GM23338 (cell line): ENCODE data around the gene NIT1. TPM values are rescaled to one million over a fixed set of nuclear protein-coding genes. Genes with fewer than 3 reads are reported as not detected.
A peak's percentile ranks its signal among the peaks of the same experiment; 100 is the strongest.

Source experiments
- ATAC-seq: fragments of 200-7000 bp; cut with Tn5 transposase; 3 replicates; pipeline ENCODE4 v1.9.1; 2020
- DNase-seq: peaks from one replicate; pipeline ENCODE4 v3.0.0-alpha.2; 2015; ENCODE audit warnings: low spot score
- H2AFZ ChIP-seq: fragments of 200-600 bp; sonication (generic); 2 replicates; pipeline ENCODE4 v1.8.0; 2016; ENCODE audit warnings: antibody characterized with exemption, mild to moderate bottlenecking, moderate library complexity
- H3F3A ChIP-seq: fragments of 200-600 bp; sonication (generic); replicated peaks from 2 replicates; pipeline ENCODE4 v1.8.0; 2017; ENCODE audit warnings: antibody characterized with exemption, mixed run types, low read depth
- H3K27ac ChIP-seq: fragments of 200-600 bp; sonication (generic); 2 replicates; pipeline ENCODE4 v1.6.1; 2016; ENCODE audit warnings: low read depth
- H3K27me3 ChIP-seq: fragments of 200-600 bp; sonication (generic); 2 replicates; pipeline ENCODE4 v1.8.0; 2016; ENCODE audit warnings: mild to moderate bottlenecking, mixed run types, moderate library complexity; ENCODE audit not compliant: insufficient read depth
- H3K36me3 ChIP-seq: fragments of 200-600 bp; sonication (generic); 2 replicates; pipeline ENCODE4 v1.8.0; 2016; ENCODE audit warnings: mild to moderate bottlenecking; ENCODE audit not compliant: insufficient read depth
- H3K4me1 ChIP-seq: fragments of 200-600 bp; sonication (generic); 2 replicates; pipeline ENCODE4 v1.8.0; 2016; ENCODE audit warnings: mild to moderate bottlenecking, moderate library complexity; ENCODE audit not compliant: insufficient read depth
- H3K4me2 ChIP-seq: fragments of 200-600 bp; sonication (generic); 2 replicates; pipeline ENCODE4 v1.7.1; 2017; ENCODE audit warnings: mixed run types
- H3K4me3 ChIP-seq: fragments of 200-600 bp; sonication (generic); 2 replicates; pipeline ENCODE4 v1.6.1; 2016; ENCODE audit warnings: mixed run types
- H3K79me2 ChIP-seq: fragments of 200-600 bp; sonication (generic); replicated peaks from 2 replicates; pipeline ENCODE4 v1.8.0; 2017; ENCODE audit warnings: mild to moderate bottlenecking; ENCODE audit not compliant: insufficient read depth
- H3K9me2 ChIP-seq: fragments of 200-600 bp; sonication (generic); 2 replicates; pipeline ENCODE4 v1.8.0; 2017; ENCODE audit not compliant: insufficient read depth
- H4K20me1 ChIP-seq: fragments of 200-600 bp; sonication (generic); replicated peaks from 2 replicates; pipeline ENCODE4 v1.8.0; 2017; ENCODE audit warnings: mild to moderate bottlenecking; ENCODE audit not compliant: insufficient read depth
- H3K27ac Mint-ChIP-seq: 2 replicates; pipeline ENCODE4 v1.8.0; 2020; ENCODE audit warnings: inconsistent platforms, mild to moderate bottlenecking, moderate library complexity, mixed read lengths
- H3K27me3 Mint-ChIP-seq: 3 replicates; pipeline ENCODE4 v1.8.0; 2022; ENCODE audit warnings: low read depth, mild to moderate bottlenecking, moderate library complexity, mixed read lengths, inconsistent platforms; ENCODE audit not compliant: insufficient read depth, poor library complexity
- H3K36me3 Mint-ChIP-seq: 3 replicates; pipeline ENCODE4 v1.8.0; 2021; ENCODE audit warnings: low read depth, mild to moderate bottlenecking, inconsistent platforms, moderate library complexity, mixed read lengths
- H3K4me1 Mint-ChIP-seq: 3 replicates; pipeline ENCODE4 v1.8.0; 2020; ENCODE audit warnings: mild to moderate bottlenecking, inconsistent platforms, mixed read lengths
- H3K4me3 Mint-ChIP-seq: 3 replicates; pipeline ENCODE4 v1.8.0; 2021; ENCODE audit warnings: moderate library complexity, mild to moderate bottlenecking, inconsistent platforms, mixed read lengths
- H3K9me3 Mint-ChIP-seq: 3 replicates; pipeline ENCODE4 v1.8.0; 2020; ENCODE audit warnings: moderate library complexity, mild to moderate bottlenecking, inconsistent platforms, mixed read lengths
- EZH2 ChIP-seq: fragments of 200-600 bp; sonication (generic); IDR thresholded peaks from one replicate; pipeline ENCODE4 v1.8.0; 2017; ENCODE audit warnings: antibody characterized with exemption, mild to moderate bottlenecking, low read depth; ENCODE audit not compliant: unreplicated experiment
- EZH2phosphoT487 ChIP-seq: fragments of 200-600 bp; sonication (generic); IDR thresholded peaks from one replicate; pipeline ENCODE4 v1.8.1; 2018; ENCODE audit warnings: antibody characterized with exemption; ENCODE audit not compliant: unreplicated experiment
- JUNB ChIP-seq: IDR thresholded peaks from one replicate; pipeline ENCODE4 v1.6.1; 2016; ENCODE audit warnings: antibody characterized with exemption; ENCODE audit not compliant: unreplicated experiment
- POLR2AphosphoS5 ChIP-seq: IDR thresholded peaks from 2 replicates; pipeline ENCODE4 v1.6.1; 2016; ENCODE audit warnings: antibody characterized with exemption, low read depth
- ZNF114 ChIP-seq: fragments of 250-450 bp; sonication (Bioruptor Pico); IDR thresholded peaks from 2 replicates; pipeline ENCODE4 v1.5.0; 2020; ENCODE audit warnings: mild to moderate bottlenecking, moderate library complexity
- polyA plus RNA-seq: library from polyadenylated mRNA; unstranded; fragments of >200 nt; fragmentation: Nextera tagmentation; extraction: Ambion mirVana; gene quantifications from 2 replicates; pipeline ENCODE4 v1.2.1, GENCODE V29; 2016
- total RNA-seq: library from RNA; depleted of rRNA; stranded (reverse); fragments of >200 nt; shearing (Covaris generic); gene quantifications from 2 replicates; pipeline ENCODE4 v1.2.3, GENCODE V29; 2014
- TF ChIP-seq, protein P1 (sequence below): IDR thresholded peaks from one replicate; pipeline ENCODE4 v1.6.1; 2018; ENCODE audit warnings: antibody characterized with exemption; ENCODE audit not compliant: unreplicated experiment
- TF ChIP-seq, protein P2 (sequence below): fragments of 250-450 bp; sonication (Bioruptor Pico); IDR thresholded peaks from 2 replicates; pipeline ENCODE4 v1.5.0; 2020; ENCODE audit warnings: mild to moderate bottlenecking, moderate library complexity

The NIT1 gene
- total and polyA plus RNA-seq, 2 experiments from 2014 or later, result 35.9 to 43.0 TPM

- no peaks in the 10 kb centered on the region for H3K9me3 Mint-ChIP-seq
- TF ChIP-seq ZNF114 (CRISPR knock-in tag) (no peak), EZH2phosphoT487 (no peak), JUNB (no peak), POLR2AphosphoS5 (no peak)
- TF ChIP-seq, protein P1, sequence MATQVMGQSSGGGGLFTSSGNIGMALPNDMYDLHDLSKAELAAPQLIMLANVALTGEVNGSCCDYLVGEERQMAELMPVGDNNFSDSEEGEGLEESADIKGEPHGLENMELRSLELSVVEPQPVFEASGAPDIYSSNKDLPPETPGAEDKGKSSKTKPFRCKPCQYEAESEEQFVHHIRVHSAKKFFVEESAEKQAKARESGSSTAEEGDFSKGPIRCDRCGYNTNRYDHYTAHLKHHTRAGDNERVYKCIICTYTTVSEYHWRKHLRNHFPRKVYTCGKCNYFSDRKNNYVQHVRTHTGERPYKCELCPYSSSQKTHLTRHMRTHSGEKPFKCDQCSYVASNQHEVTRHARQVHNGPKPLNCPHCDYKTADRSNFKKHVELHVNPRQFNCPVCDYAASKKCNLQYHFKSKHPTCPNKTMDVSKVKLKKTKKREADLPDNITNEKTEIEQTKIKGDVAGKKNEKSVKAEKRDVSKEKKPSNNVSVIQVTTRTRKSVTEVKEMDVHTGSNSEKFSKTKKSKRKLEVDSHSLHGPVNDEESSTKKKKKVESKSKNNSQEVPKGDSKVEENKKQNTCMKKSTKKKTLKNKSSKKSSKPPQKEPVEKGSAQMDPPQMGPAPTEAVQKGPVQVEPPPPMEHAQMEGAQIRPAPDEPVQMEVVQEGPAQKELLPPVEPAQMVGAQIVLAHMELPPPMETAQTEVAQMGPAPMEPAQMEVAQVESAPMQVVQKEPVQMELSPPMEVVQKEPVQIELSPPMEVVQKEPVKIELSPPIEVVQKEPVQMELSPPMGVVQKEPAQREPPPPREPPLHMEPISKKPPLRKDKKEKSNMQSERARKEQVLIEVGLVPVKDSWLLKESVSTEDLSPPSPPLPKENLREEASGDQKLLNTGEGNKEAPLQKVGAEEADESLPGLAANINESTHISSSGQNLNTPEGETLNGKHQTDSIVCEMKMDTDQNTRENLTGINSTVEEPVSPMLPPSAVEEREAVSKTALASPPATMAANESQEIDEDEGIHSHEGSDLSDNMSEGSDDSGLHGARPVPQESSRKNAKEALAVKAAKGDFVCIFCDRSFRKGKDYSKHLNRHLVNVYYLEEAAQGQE, result no peak
- peaks cover 94% of the 10 kb centered on the region for H3K79me2 ChIP-seq
- no peak overlapping the region for H2AFZ ChIP-seq
- H3K4me2 ChIP-seq, result no peak overlapping the region
- H3K36me3 Mint-ChIP-seq, result peaks cover 4% of the 10 kb centered on the region; the same call in 1 of the 3 replicates
- 0 out of 2 replicates have a peak, but pooled peaks cover 12% of the 10 kb centered on the region for H3F3A ChIP-seq
- H3K27me3 Mint-ChIP-seq, result no peaks in the 10 kb centered on the region
- H3K36me3 ChIP-seq, result no peaks in the 10 kb centered on the region
- no peaks in the 10 kb centered on the region for H3K27me3 ChIP-seq
- no peak overlapping the region for H3K27ac ChIP-seq
- H4K20me1 ChIP-seq, result peaks cover 44% of the 10 kb centered on the region
- no peak overlapping the region for H3K4me3 Mint-ChIP-seq
- H3K4me3 ChIP-seq, result no peak overlapping the region
- H3K4me1 Mint-ChIP-seq, result peaks cover 3% of the 10 kb centered on the region; the same call in 1 of the 3 replicates
- H3K27ac Mint-ChIP-seq, result no peak overlapping the region
- ATAC-seq (no peak), DNase-seq (no peak)
- H3K4me1 ChIP-seq, result peaks cover 5% of the 10 kb centered on the region; the same call in 1 of the 2 replicates
- H3K9me2 ChIP-seq, result no peaks in the 10 kb centered on the region
These were observed 6.4 kb upstream of the NIT1 start for GRCh38 chr1:161111527-161111926.

- Histone ChIP-seq H2AFZ (no peak overlapping the region), H3K4me1 (peaks cover 14% of the 10 kb centered on the region), H4K20me1 (peaks cover 51% of the 10 kb centered on the region), H3K27me3 (no peaks in the 10 kb centered on the region), H3K4me2 (no peak overlapping the region), H3K27ac (peak overlapping the region; percentile 59; the same call in 1 of the 2 replicates), H3F3A (peaks cover 29% of the 10 kb centered on the region), H3K79me2 (peaks cover 91% of the 10 kb centered on the region), H3K9me2 (no peaks in the 10 kb centered on the region), H3K36me3 (no peaks in the 10 kb centered on the region), H3K4me3 (no peak overlapping the region)
- no peaks in the 10 kb centered on the region for H3K9me3 Mint-ChIP-seq
- H3K4me3 Mint-ChIP-seq, result no peak overlapping the region
- H3K4me1 Mint-ChIP-seq, result peaks cover 9% of the 10 kb centered on the region
- ATAC-seq (no peak), DNase-seq (no peak)
- peaks cover 1% of the 10 kb centered on the region; the same call in 1 of the 3 replicates for H3K36me3 Mint-ChIP-seq
- peaks cover 12% of the 10 kb centered on the region for H3K27me3 Mint-ChIP-seq
- no peak overlapping the region for H3K27ac Mint-ChIP-seq
- TF ChIP-seq EZH2 (no peak), POLR2AphosphoS5 (no peak), JUNB (no peak), ZNF114 (CRISPR knock-in tag) (no peak), EZH2phosphoT487 (no peak)
- TF ChIP-seq, protein P2, sequence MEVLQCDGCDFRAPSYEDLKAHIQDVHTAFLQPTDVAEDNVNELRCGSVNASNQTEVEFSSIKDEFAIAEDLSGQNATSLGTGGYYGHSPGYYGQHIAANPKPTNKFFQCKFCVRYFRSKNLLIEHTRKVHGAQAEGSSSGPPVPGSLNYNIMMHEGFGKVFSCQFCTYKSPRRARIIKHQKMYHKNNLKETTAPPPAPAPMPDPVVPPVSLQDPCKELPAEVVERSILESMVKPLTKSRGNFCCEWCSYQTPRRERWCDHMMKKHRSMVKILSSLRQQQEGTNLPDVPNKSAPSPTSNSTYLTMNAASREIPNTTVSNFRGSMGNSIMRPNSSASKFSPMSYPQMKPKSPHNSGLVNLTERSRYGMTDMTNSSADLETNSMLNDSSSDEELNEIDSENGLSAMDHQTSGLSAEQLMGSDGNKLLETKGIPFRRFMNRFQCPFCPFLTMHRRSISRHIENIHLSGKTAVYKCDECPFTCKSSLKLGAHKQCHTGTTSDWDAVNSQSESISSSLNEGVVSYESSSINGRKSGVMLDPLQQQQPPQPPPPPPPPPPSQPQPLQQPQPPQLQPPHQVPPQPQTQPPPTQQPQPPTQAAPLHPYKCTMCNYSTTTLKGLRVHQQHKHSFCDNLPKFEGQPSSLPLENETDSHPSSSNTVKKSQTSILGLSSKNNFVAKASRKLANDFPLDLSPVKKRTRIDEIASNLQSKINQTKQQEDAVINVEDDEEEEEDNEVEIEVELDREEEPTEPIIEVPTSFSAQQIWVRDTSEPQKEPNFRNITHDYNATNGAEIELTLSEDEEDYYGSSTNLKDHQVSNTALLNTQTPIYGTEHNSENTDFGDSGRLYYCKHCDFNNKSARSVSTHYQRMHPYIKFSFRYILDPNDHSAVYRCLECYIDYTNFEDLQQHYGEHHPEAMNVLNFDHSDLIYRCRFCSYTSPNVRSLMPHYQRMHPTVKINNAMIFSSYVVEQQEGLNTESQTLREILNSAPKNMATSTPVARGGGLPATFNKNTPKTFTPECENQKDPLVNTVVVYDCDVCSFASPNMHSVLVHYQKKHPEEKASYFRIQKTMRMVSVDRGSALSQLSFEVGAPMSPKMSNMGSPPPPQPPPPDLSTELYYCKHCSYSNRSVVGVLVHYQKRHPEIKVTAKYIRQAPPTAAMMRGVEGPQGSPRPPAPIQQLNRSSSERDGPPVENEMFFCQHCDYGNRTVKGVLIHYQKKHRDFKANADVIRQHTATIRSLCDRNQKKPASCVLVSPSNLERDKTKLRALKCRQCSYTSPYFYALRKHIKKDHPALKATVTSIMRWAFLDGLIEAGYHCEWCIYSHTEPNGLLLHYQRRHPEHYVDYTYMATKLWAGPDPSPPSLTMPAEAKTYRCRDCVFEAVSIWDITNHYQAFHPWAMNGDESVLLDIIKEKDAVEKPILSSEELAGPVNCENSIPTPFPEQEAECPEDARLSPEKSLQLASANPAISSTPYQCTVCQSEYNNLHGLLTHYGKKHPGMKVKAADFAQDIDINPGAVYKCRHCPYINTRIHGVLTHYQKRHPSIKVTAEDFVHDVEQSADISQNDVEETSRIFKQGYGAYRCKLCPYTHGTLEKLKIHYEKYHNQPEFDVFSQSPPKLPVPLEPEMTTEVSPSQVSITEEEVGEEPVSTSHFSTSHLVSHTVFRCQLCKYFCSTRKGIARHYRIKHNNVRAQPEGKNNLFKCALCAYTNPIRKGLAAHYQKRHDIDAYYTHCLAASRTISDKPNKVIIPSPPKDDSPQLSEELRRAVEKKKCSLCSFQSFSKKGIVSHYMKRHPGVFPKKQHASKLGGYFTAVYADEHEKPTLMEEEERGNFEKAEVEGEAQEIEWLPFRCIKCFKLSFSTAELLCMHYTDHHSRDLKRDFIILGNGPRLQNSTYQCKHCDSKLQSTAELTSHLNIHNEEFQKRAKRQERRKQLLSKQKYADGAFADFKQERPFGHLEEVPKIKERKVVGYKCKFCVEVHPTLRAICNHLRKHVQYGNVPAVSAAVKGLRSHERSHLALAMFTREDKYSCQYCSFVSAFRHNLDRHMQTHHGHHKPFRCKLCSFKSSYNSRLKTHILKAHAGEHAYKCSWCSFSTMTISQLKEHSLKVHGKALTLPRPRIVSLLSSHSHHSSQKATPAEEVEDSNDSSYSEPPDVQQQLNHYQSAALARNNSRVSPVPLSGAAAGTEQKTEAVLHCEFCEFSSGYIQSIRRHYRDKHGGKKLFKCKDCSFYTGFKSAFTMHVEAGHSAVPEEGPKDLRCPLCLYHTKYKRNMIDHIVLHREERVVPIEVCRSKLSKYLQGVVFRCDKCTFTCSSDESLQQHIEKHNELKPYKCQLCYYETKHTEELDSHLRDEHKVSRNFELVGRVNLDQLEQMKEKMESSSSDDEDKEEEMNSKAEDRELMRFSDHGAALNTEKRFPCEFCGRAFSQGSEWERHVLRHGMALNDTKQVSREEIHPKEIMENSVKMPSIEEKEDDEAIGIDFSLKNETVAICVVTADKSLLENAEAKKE, result no peak
- TF ChIP-seq, protein P1, result no peak
These were observed 4.0 kb upstream of the NIT1 start for GRCh38 chr1:161113915-161114314.
